Endometrium (tissue), 2 donors: Measurements from ENCODE around the gene KCTD5.
"Not testable (repeated sequence)": the region's sequence is repeated elsewhere in the genome, so short reads cannot be mapped to it uniquely, and the experiment has no call there.

Experiments used
- FAIRE-seq: peaks from 2 replicates; lab custom pipeline; 2012; peaks lifted over from hg19 to GRCh38; lab: Jason Lieb, UNC
- donor health status: control.
- donor health status: control.

The KCTD5 gene

DNA sequence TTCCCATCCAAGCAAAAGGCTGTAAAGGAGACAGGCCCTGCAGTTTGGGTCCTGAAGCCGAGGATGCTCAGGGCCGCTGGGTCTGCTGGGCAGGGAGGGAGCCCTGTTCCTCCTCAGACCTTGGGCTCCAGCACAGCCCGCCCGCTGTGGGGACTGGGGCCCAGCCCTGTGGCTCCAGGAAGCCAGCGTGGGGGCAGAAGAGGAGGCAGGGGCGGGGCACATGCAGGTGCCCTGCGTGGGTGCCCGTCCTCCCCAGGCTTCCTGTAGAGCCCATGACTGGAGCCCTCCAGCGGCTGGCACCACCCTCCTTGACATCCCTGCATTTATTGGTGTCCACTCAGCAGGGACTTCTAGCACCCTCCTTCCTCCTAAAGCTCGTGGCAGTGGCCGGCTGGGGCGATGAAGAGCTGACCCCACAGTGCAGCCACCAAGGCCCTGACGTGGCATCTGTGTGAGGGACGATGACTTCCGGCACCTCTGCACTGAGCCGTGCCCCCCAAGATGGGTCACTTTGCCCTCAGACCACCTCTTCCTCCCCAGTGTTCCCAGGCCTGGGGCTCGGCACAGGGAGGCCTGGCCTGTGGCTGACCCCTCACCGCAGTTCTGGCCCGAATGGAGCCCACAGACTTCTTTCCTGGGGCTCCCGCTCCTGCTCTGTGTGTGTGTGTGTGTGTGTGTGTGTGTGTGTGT lies 27.8 kb downstream of the KCTD5 start:
- no peak for FAIRE-seq

DNA sequence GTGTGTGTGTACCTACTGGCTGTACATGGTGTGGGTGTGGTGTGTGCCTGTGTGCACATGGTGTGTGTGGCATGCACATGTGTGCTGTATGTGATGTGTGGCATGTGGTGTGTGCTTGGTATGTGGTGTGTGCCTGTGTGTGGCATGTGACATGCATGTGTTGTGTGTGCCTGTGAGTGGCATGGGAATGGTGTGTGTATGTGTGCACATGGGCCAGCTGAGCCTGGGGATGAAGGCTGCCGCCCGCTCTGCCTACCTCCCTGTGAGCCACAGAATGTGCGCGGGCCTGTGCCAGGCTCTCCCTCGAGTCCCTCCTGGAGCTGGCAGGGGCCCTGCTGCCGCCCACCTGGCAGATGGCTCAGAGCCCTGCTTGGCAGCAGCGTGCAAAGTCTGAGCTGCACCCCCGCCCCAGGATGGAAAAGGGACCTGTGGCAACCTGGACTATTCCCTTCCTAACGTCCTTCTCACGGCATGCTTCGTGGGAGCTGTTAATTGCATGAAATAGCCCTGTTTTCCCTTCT lies 28.4 kb downstream of the KCTD5 start:
- no peak for FAIRE-seq

DNA sequence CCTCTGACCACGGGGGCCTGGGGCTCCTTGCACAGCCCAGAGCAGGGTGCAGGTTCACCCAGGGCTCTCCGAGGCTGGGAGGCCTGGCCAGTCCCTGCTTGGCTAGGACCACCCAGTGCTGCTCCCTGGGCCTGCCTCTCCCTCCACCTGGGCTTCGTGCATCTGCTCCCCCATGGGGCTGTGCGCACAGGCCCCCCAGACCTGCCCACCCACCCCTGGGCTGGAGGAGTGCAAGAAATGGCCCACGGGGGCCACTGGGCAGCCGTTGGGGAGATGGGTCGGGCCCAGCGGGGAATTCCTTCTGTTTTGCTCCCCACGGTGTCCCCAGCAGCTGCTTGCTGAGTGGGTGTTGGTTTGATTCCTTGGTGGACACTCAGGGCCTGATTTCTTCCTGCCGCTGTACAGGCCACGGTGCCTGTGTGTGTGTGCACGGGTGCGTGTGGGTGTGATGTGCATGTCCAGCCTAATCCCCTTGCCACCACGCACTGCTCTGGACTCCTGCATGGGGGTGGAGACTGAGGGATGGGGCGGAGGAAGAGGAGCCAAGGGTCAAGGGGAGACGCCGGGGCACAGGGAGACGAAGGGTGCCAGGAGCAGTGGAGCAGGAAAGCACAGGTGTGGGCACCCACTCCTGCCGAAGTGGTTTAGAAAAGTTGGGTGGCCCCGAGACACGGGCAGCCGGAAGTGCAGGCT lies 29.2 kb downstream of the KCTD5 start:
- no peak for FAIRE-seq

DNA sequence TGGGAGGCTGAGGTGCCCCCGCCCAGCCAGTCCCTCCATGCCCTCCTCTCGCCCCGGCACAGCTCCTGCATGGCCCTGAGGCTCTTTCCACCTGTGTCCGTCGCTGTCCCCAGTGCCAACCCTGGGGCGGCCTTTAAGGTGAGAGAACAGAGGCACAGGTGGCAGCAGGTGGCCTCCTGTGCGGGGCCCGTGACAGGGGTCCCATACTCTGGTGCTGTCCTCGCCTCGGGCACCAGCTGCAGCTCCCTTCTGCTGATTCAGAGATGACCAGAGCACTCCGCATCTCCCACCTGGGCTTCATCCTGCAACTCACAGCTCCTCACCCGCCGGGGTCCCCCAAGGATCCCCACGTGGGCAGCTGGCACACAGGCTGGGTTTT lies 29.7 kb downstream of the KCTD5 start:
- no peak for FAIRE-seq

DNA sequence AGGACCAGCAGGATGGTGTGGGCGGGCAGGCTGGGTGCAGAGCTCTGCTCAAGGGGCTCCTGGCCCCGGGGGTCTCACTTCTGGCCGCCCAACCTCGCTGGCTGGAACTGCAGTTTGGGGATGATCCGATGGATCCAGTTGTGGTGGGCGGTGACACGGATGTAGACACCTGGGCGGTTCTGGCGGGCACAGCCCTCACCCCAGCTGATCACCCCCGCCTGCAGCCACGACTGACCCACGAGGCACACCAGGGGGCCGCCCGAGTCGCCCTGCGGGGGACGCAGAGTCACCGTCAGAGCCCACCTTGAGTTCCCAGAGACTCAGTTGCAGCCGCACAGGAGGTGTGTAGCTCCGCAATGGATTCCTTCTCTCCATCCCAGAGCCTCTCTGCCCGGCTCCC lies 30.2 kb downstream of the KCTD5 start:
- no peak for FAIRE-seq

DNA sequence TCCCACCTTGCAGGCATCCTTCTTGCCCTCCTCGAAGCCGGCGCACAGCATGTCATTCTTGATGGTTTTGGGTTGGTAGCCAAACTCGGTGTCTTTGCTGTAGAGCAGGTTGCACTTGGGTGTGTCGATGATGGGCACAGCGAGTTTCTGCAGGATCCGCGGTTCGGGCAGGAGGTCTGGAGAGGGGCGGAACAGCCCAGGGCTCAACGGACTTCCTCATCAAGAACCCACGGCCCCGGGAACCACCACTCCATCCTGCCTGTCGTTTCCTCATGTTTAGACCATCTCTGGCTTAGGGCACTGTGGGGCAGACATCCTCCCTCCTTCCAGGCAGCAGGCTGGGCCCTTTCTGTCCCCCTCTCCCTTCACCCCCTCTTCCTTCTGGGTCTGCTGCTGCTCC lies 31.2 kb downstream of the KCTD5 start:
- no peak for FAIRE-seq

DNA sequence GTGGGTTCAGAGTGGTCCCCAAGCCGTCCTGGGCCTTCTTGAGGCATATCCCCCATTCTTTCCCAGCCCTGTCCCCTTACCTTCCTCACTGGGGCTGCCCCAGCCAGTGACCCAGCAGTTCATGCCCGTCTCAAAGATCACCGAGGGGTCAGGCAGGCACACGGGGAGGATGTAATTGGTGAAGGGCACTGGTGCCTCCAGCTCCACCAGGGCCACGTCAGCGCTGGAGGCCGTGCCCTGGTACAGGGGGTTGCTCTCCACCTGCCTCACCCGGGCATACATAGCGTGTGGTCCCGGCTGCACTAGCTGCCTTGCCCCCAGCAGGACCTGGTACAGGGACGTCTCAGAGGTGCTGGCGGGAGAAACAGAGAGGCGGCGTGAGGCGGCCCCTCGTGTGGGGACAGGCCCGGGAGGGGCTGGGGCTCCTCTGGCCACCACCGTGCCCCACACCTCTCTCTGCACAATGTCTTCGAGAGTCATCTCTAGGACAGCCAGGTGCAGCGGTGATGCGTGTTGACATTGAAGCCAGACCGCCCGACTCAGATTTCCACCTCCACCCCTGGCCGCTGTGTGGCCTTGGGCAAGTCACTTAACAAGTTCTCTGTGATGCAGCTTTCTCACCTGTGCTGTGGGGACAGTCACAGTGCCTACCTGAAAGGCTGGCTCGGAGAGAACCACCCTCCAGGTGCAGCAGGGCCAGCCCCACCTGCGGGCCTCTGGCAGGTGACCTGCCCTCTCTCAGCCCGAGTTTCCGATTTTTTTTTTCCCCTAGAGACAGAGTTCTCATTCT lies 31.9 kb downstream of the KCTD5 start:
- no peak for FAIRE-seq

DNA sequence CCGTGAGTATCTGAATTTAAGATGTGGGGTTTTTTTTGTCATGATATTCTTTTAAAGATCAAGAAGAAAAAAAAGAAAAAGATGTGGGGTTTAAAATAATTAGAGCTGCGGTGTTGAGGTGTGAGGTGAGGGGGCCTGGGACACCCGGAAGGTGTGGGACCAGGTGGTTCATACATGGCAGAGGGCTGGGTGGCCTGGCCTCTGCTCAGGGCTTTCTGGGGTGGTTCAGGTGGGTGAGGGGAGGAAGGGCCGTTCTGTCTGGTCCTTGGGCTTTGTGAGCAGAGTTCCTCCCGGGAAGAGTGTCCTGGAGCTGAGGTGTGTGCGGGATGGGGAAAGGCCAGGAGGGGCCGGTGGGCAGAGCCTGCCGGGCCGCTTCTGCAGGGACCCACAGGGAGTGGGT lies 32.7 kb downstream of the KCTD5 start:
- FAIRE-seq = no peak

DNA sequence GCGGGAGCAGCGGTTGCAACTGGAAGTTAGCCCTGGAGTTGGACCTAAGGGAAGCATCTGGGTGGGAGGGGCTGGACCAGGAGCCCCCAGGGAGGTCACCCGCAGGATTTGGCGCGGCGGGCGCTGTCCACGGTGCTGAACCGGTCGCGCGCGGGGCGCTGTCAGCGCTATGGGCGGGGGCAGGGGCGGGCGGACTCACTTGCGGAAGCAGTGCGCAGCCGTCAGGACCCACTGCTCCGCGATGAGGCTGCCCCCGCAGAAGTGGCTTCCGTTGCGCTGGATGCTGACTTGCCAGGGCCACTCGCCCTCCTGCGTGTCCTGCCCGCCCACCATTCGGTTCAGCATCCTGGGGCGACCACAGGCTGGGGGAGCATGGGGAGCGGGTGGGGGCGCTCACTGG lies 33.2 kb downstream of the KCTD5 start:
- FAIRE-seq = no peak

DNA sequence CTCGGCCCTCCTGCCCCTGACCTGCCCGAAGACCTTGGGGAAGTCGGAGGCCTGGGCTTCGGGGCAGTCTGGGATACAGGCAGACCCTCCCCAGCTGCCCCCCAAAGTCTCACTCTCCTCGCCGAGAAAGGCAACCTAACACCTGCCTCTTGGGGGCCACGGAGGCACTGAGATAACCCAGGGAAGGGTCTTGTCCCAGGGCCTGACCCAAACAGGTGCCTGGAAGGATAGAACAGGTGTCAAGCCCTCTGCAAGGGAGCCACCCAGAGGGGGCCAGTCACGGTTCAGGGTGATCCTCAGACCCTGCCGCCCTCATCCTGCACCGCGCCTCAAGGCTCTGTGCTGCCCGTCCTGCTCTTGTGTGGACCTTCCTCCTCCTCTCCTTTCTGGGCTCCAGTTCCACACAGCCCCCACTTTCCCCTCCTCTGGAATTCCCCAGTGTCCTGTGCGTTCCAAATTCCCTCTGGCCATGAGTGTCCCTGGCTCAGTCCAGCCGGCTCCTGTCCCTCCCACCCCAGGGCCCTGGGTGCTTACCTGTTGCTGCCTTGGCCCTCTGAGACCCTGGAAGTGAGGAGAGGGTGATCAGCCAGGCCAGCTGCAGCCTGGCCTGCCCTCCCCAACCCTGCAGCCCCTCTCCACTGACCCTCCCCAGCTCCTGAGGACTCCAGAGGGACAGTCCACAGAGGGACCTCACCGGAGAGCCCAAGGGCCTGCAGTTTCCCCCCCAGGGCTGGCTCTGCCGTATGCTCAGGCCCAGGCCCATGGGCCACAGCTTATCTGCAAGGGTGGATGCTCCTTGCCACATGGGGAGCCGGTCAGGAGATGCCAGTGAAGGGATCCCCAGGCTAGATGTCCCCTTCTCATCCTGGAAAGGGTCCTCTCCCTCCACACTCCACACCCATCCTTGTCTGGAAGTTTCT lies 33.9 kb downstream of the KCTD5 start:
- FAIRE-seq = no peak

DNA sequence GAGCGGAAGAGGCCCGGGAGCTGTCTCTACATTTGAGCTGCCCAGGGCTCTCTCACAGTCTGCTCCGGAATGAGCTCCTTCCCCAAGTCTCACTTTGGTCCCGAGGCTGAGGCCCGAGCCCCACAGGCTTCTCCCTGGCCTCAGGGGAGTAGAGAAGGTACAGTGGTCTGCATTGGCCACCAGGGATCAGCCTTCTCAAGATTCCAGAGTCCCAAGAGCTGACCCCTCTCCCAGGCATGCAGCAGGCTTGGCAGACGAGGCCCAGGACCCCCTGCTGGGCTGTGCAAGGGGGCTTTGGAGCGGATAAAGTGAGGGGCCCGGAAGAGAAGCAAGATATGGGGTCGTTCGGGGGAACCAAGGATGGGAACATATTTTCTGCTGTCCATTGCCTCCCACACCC lies 34.6 kb downstream of the KCTD5 start:
- no peak for FAIRE-seq

DNA sequence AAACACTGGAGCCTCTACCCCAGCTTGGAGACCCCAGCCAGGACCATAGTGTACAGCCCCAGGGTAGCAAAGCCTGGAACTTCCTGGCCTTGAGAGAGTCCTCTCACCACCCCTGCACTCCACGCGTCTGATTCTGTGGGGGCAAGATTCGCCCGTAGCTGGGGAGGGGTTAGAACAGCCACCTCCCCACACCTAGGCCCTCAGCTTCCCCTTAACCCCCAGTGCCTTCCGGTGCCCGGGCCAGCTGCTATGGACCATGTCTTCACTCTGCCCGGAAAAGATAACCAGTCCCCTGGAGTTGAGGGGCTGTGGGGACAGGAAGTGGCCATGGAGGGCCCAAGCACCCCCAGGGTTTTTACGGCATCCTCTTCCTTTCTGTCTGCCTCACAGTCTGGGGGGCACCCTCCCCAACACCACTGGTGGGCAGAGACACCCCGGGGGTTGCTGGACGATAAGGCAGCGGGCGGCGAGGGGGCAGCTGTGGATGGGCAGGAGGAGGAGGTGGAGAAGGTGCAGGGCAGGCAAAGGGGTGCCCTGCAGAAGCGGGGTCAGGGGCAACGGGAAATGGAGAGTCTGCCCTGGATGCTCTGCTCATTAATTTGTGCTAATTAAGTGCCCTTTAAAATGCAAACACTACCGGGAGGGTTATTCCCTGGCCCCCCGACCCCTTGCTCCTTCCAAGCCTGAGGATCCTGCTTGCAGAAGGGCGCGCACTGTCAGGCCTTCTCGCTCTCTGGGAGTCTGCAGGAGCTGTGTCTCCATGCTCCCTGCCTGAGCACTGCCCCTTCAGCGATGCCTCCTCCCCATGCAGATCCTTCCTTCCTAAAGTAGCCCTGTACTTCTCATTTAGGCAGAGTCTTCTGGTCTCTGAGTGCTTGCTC lies 35.3 kb downstream of the KCTD5 start:
- FAIRE-seq = no peak

DNA sequence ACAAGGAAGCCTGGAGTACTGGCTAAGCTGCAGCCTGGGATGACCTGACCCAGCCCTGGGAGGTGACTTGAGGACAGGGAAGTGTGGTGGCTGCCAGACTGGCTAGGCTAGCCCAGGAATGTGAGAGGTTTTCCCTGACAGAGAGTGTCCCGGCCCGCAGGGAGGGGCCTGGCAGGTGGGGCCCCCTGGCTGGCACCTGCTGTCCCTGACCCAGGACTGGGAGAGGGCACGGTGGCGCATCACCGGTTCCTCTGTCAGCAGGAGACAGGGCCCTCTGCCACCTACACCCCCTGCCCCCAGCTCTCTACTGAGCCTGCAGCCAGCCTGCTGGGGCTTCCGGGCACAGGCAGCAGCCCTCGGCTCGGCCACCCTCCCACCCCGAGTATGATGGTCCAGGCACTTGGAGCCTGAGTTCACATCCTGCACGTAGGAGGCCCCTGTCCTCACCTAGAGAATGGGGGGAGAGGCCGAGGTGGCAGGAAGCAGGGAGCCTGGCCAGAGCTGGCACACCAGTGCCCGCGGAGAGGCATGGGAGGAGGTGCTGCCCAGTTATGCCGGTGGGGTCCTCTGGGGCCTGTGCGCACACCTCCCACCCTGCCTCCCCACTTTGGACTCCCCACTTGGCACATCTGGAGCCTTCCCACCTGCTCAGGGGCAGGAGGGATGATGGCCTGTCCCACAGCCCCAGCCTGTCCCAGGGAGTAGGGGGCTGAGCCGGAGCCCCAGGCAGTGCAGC lies 37.2 kb downstream of the KCTD5 start:
- no peak for FAIRE-seq

DNA sequence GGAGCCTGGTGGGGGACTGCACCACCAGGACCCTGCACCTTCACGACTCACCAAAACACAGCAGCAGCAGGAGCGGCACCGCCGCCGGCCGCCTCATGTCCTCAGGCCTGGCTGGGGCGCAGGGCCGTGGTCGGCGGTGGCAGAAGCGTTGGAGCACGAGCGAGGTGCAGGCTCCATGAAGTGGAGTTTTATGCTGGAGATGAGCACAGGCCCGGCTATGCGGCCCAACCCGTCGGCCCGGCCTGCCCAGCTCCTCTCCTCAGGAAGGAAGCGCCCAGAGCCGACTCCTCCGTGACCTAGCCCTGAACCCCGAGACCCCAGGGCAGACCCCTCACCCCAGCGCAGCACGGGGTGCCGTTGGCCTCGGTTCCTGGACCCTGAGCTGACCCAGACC lies 37.7 kb downstream of the KCTD5 start, which contains the start of gene PRSS27:
Gene PRSS27, minus strand, starts transcription at position 161 of the 394 bp plus-strand sequence. Its CDS starts 64 bp downstream, at position 97.
- no peak for FAIRE-seq

DNA sequence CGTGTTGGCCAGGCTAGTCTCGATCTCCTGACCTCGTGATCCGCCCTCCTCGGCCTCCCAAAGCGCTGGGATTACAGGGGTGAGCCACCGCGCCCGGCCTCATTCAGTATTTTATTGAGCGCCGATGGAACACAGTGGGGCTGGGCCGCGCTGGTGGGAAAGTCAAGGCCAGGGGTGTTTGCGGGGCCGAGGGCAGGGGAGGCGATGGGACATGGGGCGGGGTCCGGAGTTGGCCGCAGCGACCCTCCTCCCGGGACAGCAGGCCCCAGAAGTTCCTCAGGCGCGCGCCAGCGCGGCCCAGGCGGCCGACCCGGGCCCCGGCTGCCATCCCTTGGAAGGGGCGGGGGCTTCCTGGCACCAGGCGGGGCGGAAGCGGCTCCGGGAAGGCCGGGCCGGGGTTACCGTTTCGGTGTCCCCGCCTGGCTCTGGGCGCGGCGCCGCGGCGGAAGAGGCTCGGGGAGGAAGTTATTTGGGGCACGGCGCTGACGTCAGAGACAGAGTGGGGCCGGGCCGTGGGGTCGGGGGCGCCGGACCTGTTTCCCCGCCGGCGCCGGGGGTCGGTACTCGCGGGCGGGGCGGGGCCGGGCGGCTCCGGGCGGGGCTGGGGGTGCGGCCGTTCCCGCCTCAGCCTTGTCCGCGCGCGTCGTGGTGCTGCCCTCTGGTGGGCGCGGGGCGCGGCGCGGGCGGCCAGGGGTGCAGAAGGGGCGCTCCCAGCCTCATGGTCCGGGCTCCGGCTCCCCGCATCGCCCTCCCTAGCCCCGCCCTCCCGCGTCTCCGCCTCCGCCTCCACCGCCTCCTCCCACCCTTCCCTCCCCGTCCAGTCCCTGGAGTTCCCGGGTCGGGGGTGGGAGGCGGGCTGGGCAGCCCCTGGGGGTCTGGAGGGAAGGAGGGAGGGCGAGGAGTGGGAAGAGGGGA lies 38.7 kb downstream of the KCTD5 start:
- FAIRE-seq = no peak

DNA sequence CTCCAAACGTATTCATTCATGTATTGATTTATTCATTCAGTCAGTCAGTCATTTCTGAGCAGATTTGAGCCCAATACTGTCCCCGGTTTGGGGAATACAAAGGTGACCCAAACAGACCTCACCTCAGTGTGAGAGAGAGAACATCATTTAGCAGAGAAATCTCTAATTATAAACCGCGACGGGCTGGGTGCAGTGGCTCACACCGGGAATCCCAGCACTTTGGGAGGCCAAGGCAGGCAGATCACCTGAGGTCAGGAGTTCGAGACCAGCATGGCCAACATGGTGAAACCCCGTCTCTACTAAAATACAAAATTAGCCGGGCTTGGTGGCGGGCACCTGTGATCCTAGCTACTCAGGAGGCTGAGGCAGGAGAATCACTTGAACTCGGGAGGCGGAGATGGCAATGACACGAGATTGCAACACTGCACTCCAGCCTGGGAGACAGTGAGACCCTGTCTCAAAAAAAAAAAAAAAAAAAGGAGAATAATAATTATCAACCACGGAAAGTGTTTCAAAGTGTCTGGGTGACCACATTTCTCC lies 39.4 kb downstream of the KCTD5 start:
- not testable (repeated sequence) for FAIRE-seq

DNA sequence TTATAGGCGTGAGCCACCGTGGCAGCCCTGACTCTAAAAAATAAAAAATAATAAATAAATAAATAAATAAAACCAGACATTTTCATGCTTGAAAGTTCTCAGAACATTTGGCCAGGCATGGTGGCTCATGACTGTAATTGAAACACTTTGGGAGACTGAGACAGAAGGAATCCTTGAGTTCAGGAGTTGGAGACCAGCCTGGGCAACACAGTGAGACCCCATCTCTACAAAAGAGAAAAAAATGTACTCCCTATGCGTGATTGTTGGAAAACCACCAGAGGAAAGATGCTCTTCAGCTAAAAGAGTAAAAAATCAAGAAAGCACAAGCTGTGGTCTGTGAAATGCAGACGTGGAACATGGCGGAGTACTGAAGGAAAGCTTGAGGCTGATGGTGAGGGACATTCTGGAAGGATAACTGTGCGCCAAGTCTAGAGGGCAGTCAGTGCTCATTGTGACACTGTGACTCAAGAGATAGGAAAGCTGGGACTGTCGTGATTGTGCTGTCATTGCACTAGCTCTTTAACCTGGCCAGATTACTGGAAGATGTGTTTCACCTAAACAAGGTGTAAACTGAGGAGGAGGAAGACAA lies 41.9 kb downstream of the KCTD5 start:
- FAIRE-seq = no peak

DNA sequence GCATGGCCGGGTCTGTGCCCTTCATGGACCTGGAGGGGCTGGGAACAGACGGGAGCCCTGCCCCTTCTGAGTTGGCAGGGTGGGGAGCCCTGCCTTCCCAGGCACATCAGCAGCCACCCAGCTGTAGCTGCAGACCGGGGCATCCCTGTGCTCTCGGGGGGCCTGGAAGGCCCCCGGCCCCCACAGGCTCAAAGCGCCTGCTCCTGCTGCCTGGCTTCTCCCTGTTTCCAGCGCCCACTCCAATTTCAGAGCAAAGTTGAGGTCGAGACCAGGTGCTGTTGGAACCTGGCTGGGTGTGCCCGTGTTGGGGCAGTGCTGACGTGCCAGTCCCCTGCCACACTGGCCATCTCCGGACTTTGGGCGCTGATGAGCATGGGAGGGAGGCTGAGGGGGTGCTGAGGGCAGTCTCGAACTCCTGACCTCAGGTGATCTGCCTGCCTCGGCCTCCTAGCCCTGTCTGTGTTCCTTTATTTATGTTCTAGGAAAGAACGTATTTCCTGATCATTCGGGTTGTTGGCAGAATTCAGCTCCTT lies 42.6 kb downstream of the KCTD5 start:
- FAIRE-seq = no peak
